Skin of body (tissue), 2 donors: ENCODE results near the gene FGF12. TPM values are rescaled to one million over a fixed set of nuclear protein-coding genes. Genes with fewer than 3 reads are reported as not detected.

Source experiments
- DNase-seq: peaks from one replicate; lab custom pipeline; 2025; lab: John Stamatoyannopoulos, UW
- total RNA-seq: library from RNA; depleted of rRNA; stranded (reverse); fragments of >200 nt; gene quantifications from one replicate; pipeline ENCODE4 v1.2.3, GENCODE V29; 2014

Gene FGF12
- total RNA-seq, 1 donor from 2014 or later, result 1.4 TPM

GRCh38 chr3:192501401-192501800 is 225.9 kb downstream of the FGF12 start:
- DNase-seq, result no peak

GRCh38 chr3:192496905-192497587 is 230.3 kb downstream of the FGF12 start:
- no peak for DNase-seq

DNA sequence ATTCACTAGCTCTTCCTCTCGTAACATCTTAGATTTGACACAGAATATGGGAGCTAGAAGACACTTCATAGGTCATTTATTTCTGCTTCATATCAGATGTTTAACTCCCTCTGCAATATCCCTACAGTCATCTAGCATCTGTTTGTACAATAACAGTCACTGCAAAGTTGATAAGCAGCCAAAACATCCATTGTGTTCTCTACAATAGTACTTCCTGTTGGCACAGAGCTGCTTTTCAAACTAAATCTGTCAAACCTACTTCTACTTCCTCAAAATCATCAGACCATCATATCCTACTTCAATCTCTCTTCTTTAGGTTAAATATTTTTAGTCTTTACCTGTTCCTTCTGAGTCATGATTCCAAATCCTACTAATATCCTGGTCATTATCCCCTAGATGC is 233.2 kb downstream of the FGF12 start:
- DNase-seq, result peak; percentile 20

GRCh38 chr3:192490720-192491119 is 236.6 kb downstream of the FGF12 start:
- no peak for DNase-seq

DNA sequence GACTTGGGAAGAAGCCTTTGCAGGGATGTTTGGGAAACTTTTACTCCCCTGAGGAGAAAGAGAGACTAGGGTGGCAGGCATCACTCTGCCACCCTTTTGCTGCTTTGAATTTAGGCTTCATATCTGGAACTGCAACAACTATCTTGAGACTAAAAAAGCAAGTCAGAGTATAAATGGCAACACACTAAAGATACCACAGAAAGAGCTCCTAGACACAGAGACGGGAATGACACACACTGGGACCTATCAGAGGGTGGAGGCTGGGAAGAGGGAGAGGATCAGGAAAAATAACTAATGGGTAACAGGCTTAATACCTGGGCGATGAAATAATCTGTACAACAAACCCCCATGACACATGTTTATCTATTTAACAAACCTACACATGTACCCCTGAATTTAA is 237.8 kb downstream of the FGF12 start:
- DNase-seq, result no peak

GRCh38 chr3:192487033-192487432 is 240.3 kb downstream of the FGF12 start:
- no peak for DNase-seq

- DNase-seq, result peak; percentile 7
Observed at GRCh38 chr3:192482809-192483208, 244.5 kb downstream of the FGF12 start.

DNA sequence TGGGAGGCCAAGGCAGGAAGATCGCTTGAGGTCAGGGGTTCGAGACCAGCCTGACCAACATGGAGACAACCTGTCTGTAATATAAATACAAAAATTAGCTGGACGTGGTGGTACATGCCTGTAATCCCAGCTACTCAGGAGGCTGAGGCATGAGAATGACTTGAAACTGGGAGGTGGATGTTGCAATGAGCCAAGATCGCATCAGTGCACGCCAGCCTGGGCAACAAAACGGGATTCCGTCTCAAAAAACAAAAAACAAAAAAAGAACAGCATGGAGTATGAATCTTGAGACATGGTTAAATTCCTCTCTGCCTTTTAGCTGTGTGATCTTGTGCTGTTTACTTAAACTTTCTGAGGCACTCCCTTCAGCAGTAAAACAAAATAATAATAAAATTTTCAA is 244.9 kb downstream of the FGF12 start:
- no peak for DNase-seq

DNA sequence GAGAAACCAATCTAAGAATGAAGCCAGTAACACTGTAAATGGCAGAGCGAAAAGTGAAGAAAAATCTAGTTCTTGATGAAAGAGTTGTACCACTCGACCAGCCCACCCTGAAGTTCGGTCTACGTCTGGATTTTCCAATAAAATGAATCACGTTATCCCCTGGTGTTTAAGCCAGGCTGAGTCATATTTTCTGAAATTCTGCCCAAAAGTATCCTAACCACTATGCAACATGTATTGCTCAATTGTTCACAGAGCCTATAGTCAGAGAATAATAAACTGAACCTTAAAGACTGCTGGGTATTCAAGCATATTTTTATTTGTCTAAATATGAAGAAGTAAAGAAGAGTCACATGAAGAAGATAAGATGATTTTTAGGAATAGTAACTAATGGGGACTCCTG is 245.7 kb downstream of the FGF12 start:
- no peak for DNase-seq

GRCh38 chr3:192467230-192468140 is 259.9 kb downstream of the FGF12 start:
- DNase-seq, result peak; percentile 5

- DNase-seq, result no peak
Observed at GRCh38 chr3:192449036-192449435, 278.3 kb downstream of the FGF12 start.

DNA sequence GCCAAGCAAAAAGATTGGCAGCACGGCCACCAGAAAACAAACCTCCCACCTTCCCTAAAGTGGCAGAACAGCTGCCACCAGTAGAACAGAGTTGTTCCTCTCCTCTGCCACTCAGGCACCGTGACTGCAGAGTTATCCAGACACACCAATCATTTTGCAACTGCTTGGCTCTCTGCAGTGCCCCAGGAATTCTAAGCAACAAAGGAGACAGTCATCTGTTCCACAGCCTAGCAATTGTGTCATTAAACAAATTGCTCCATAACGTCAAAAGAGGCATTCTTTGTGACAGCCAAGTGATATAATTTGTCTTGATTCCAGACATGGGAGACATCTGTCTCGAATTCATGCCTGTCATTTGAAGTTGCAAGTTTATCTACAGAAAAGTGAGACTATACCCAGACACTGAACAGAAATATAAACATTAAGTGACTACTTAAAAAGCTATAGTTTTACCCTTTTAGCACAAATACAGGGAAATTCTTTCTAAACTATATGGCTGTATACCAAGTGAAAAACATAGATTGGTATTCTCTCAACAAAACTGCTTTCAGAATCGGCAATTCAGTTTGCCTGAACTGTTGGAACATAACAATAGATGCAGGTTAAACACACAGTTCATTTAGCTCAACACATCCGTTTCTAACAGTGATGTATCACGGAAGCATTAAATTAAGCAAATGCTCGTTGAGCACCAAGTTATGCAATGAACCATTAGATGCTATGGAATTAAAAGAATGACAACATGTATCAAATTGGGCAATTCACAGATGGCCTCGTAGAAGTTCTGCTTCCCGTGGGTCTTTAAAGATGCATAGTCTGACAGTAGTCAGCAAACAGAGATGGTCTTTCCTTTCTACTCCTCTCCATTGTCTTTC is 281.3 kb downstream of the FGF12 start:
- DNase-seq, result peak; percentile 90

DNA sequence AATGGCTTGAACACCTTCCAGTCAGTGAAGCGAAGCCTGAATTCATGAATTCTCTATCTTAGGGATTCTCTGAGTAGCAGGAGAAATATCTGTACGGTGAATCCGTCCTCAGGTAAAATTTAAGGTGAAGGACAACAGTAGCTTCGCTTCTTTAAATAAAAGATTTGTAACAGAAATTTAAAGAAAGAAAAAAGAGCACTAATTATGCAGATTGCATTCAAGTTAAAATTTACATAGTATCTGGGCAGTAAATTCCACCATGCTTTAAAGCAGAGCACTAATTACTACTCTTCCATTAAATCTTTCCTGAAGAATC is 282.6 kb downstream of the FGF12 start:
- no peak for DNase-seq

GRCh38 chr3:192444096-192444790 is 283.1 kb downstream of the FGF12 start:
- peak; percentile 74 for DNase-seq

- no peak for DNase-seq
Observed at GRCh38 chr3:192435241-192435640, 292.1 kb downstream of the FGF12 start.

DNA sequence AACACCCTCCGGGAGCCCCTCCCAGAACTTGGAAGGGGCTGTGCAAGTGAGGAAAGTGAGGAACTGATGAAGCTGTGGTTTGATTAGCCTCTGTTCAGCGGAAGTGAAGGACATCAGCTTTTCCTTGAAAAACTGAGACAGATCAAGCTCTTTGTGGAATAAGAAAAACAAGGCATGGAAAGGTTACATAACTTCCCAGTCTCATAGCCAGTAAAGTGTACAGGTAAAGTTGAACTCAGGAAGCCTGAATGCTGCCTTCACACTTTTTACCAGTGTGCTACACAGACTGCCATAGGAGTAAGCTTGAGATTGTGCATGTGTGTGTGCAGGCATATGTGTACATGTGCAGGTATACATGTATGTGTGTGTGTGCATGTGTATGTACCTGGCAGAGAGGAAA is 293.2 kb downstream of the FGF12 start:
- no peak for DNase-seq

GRCh38 chr3:192433704-192434103 is 293.6 kb downstream of the FGF12 start:
- DNase-seq, result no peak

DNA sequence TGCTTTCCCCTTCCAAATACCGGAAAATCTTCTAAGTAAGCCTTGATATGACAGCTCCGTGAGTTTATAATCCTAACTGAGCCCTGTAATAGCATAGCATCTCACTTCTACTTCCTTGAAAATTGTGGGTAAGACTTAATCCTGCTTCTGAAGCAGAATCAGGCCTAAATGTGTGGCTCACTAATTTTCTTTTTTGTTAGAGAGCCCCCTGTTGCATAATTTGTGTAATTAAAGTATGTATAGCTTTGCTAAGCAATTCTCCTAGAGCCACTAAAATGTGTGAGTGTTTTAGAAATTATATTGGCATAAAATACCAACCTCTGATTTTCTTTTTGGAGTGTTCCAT is 304.4 kb downstream of the FGF12 start:
- DNase-seq, result no peak

- DNase-seq, result no peak
Observed at GRCh38 chr3:192422321-192422996, 304.9 kb downstream of the FGF12 start.

GRCh38 chr3:192419312-192419711 is 308.0 kb downstream of the FGF12 start:
- no peak for DNase-seq

DNA sequence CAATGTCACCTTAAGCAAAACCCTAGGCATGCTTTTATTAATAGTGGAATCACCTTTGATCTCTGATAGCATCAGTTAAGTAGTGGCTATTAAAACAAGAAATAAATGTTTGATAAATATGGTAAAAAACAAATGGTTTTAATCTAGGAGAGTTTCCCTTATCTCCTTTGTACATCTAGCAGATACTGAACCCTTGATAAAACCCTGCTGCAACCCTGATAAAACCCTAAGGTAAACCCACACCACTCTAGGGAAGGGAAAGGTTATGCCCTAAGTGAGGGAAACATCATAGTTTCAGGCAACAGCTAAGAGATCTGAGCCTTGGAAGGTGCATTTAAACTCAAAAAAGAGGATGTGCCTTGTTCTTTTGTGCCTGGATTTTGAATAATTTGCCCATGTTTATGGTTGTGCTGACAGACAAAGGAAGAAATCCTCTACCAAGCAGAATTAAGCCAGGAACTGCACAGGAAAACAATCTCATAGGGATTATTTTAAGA is 309.7 kb downstream of the FGF12 start:
- no peak for DNase-seq
